DMS53 treated with DMSO at 0.1 percent for 48 hours (cell line): ENCODE measurements around the gene ATG13.
A peak's percentile ranks its signal among the peaks of the same experiment; 100 is the strongest.

Experiments
- DNase-seq: peaks from one replicate; lab custom pipeline; 2025; ENCODE audit not compliant: unreplicated experiment; lab: John Stamatoyannopoulos, UW

ATG13 gene

DNA sequence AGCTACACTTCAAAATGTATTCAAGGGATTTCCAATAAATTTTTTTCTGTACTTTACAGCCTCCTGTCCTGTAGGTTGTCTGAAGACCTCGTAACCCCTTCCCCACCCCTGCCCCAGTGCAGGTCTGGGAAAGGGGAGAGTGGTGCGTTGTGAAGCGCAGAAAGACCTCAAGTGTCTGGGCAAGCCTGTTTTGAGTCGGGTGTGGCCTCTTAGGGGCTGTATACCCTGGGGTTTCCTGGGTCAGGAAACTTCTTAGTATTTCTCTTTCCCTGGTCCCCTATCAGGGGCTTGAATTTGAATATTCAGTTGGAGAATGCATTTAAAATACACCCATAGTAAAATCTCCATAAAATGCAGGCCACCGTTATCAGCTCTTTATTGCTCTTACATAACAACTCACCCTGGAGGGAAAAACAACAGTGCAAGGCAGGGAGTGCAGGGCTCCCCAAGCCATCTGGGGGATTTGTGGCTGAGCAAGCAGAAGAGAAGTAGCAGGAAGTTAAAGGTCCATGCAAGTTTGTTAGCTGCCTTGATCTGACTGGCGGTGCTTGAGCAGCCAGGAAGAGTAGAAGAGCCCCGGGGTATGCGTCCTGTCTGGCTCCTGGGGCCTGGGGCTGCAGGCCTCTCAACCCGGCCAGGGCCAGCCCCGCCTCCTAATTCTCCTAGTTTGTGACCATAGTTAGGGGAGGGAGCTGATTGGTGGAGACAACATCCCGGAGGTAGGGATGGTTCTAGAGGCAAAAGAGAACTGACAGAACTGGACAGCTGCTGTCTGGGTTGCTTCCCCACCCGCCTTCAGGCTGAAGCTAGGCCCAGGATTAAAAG, 57.3 kb downstream of the ATG13 start:
- DNase-seq = no peak

DNA sequence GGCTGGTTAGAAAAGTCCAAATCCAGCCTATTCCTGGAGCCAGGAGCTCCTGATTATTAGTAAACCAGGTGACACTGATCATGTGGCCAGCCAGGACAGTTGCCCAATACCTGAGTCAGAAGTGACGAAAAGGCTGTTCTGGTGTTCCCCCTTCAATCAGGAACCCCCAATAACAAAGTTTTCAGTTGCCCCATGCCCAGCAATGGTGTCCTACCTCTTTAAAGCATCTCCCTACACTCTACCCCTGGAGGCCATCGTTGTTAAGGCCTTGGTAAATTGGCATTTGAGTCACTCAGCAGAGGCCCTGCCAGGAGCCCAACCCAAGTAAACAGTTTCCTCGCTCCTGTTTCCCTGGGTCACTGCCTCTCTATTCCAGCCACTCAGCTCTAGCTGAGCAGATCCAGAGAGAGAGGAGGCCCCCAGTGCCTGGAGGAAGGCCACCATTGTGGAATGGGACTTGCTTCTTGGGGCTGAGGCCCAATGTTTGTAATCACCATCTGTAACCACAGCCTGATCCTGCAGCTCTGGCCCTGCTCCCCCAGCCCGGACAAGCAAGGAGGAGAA, 58.0 kb downstream of the ATG13 start:
- DNase-seq = no peak

DNA sequence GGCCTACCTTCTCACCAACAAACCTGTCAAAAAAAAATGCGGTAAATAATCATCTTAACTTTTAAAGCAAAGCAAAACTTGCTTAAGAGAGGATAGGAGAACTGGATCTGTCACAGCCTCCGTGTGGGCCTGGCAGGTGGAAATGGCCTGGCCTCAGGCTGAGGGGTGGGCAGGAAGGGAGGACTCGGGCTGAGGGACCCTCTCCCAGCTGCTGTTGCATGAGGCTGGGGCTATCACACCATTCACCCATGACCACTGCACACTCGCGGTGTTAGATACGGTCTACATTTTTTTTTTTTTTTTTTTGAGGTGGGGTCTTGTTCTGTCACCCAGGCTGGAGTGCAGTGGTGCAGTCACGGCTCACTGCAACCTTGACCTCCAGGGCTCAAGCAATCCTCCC, 58.6 kb downstream of the ATG13 start:
- no peak for DNase-seq

DNA sequence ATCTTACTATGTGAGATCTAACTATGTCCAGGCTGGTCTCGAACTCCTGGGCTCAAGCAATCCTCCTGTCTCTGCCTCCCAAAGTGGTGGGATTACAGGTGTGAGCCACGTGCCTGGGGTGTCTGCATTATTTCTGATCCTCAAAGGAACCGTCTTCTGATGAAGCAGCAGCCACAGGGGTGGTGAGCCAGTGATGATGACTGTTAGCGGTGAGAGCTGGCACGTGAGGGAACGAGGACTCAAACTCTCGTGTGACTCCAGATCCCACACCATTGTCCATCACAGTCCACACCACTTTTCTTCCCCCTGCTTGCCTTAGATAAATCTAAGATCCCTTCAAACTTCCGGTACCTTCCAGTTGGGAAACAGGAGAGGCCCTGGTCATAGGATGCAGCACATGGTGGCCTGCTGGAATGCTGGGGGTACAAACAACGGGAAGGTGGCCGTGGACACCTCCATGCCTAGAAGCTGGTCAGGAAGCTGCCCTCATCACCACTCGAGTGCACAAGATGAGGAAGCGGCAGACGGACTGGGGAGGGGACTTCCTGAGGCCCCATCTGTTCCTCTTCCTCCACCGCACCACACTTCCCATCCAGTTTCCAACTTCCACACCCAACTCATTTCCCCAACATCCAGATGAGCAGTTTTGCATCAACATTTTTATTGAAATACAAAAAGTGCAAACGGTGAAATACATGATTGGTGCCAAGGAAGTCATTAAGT, 59.2 kb downstream of the ATG13 start:
- DNase-seq = no peak

DNA sequence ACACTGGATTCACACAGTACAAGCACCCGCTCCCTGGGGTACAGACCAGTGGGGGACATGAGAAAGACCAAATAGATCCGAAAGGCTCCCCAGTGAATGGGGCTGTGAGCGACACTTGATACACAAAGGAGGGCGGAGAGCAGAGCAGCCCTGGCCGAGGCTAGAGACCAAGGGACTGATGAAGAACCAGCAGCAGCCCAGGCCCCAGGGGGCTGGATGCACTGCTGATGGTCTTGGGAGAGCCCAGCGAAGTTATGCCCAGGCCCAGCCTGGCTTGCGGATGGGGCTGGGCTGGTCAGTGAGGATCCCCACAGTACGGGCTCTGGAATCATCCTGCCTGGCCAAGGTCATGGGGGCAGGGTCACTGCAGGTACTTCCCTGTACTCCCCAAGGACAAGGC, 59.8 kb downstream of the ATG13 start:
- DNase-seq = no peak

DNA sequence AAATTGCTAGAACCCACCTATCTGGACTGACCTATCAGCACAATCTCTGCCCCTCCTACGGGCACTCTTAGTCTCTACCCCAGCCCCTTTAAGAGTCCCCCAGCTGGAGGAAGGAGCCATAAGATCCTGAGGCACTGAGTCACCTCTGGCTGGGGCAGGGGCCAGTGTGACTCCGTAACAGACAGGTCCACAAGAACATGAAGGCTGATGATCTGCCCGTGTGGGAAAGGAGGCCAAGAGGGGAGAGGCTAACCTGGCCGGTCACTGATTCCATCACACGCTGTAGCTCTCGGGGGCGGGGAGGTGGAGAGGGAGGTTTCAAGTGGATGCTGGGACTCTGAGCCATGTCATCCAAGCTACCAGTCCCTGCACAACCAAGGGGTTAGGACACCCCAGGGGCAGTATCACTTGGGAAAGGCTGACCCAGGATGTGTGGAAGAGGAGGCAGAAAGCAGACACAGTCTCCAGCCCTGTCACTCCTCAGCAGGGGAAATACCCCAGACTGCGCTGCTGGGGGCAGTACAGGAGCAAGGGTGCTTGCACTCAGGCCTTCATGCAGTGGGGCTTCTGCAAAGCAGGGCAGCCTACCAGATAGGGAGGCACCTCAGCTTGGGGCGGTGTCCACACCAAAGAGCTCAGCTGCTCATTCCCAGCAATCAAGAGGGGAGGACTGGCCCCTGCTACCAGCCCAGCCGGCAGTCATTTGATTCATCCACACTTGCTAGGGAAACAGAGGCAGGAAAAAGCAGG, 60.8 kb downstream of the ATG13 start:
- DNase-seq = no peak

DNA sequence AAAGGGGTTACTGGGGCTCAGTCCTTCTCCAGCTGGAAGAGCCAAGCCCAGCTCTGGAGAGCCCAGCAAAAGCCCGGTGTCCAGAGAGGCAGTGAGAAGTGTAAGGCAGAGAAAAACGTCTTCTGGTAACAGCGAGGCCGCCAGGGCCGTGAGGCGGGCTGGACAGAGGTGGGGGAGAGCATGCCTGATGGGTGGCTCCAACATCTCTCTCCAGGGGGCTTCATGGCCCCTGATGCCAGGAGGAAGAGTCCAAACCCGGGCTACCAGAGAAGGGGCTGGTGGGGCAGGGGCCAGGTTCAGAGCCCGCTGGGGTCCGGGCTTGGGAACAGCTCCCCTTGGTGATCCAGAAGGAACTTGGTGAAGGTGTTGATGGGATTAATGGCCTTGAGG, 61.4 kb downstream of the ATG13 start:
- no peak for DNase-seq

DNA sequence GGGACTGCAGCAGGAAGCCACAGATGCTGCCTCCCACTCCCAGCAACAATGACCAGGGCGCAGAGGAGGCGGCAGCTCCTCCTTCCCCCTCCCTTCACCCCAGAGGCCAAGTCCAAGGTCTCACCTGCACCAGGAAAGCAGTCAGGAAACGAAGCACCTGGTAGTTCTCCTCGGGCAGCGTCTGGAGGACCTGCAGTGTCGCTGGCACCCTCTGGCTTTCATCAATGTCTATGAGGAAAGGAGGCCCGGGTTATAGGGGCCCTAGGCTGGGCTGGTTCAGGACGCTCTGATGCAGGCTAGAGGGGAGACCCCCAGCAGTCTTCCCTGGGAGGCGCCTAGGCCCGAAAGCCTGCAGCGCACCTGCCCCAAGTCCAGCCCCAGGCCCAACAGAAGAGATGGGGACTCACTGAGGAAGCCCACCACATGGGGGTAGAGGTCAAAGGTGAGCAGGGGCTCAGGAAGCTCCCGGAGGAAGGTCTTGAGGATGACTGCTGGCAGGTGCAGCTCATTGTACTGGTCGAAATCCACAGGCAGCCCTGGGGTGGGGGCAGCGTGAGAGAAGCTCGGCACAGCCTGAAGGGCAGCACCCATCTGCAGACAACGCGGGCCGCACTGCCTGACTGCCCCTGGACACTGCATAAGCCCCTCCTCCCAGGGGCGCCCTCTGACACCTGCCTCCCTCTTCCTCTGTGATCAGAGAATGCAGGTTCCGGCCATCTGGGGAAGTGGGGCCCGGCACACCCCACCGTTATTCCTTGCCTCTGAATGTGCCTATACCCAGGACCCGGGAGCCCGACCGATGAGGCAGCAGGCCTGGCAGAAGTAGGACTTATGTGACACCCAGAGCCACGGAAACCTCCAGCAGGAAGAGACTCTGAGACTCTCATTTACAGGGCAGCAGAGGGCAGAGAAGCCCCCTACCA, 62.1 kb downstream of the ATG13 start:
- DNase-seq = no peak

DNA sequence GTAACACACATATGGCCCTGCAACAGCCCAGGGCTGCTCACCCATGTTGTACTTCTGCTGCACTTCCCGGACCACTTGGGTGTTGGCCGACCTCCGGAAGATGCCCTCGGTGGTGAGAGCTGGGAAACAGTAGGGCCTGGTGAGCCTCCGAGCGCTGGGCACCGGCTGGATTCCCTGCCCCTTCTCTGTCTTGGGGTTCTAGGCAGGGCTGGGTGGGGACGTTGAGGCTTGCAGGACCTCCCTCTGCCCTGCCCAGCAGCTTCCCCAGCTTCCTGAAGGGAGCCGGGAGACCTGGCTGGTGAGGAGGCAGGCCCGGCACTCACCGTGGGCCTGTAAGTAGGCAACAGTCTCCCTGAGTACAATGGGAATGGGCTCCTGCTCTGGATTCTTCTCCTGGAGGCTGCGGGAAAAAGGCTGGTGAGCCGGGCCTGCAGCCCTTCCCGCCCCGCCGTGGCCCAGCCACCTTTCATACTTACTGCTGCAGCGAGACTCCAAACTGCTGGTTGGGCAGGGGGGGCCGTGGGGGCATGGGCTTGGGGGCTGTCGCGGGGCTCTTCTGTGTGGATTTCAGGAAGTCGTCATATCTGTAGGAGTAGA, 62.9 kb downstream of the ATG13 start:
- DNase-seq = no peak

DNA sequence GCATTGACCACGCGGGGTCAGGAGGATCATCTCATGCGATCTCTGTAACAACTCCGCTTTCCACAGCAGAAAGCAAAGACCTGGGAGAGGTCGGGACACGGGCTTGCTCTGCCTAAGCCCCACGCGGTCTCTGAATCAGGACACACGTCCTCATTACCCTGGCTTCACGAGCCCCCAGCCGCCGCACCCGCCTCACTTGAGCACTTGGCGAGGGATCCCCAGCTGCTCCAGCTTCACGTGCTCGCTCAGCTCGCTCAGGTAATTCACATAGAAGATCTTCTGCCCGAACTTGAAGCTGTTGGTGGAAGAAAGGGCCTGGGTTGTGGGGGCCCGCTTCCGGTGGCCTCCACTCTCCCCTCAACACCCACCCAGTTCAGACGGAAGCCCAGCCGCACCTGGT, 63.5 kb downstream of the ATG13 start:
- DNase-seq = no peak

DNA sequence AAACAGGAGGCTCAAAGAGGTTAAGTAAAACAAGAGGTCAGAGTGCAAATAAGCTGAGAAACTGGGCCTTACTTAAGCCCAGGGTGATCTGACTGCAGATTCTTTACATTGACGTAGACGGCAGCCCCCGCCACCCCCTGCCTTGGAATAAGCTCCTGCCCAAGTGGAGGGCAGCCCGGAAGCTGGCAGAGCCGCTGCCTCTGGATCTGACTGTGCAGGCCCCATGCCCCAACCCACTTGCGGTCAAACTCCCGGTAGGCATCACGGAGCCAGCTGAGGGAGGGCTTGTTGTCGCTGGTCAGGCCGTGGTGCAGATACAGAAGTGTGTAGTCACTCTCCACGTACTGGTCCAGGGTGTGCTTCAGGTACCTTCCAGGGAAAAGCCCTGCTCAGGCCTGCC, 64.5 kb downstream of the ATG13 start:
- DNase-seq = no peak

DNA sequence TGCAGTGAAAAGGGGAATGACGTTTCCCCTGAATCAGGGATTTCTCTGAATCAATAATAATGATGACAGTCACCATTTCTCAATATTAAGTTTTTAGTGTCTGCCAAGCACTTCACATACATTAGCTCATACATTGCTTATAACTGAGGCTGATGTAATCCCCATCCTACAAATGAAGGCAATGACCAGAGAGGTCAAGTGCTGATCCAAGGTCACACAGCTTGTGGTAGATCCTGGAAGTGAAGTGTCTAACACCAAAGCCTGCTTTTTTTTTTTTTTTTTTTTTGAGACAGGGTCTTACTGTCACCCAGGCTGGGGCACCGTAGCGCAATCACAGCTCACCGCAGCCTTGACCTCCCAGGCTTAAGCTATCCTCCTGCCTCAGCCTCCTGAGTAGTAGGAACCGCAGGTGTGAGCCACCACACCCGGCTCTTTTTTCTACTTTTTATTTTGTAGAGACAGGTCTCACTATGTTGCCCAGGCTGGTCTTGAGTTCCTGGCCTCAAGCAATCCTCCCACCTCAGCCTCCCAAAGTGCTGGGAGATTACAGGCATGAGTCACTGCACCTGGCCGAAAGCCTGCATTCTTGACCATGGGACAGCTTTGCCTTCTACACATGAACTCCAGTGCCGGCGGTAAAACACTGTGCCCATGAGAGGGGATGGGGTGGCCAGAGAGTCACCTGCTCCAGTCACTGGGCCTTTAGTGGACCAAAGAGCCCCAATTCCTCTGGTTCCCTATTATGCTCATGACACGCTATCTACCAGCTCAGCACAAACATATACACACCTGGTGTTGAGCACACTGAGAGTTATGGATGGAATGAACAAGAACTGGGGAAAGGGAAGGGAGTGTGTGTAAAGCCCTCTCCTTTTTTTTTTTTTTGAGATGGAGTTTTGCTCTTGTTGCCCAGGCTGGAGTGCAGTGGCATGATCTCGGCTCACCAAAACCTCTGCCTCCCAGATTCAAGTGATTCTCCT, 65.7 kb downstream of the ATG13 start:
- no peak for DNase-seq

DNA sequence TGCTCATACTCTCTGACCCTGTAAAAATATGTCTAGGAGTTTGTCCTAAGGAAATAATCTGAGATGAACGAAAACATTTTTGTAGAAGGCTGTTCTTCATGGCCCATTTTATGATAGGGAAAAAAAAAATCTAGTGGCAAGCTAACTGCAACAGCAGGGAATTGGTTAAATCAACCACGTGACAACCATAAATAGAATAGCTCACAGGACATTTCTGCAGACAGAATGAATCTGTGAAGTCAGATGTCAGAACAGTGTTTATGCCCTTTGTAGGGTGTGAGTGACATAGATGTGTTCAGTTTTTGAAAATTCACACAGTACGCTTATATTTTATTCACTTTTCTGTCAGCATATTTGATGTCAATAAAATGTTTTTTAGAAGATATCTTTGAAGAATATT, 67.0 kb downstream of the ATG13 start:
- no peak for DNase-seq

DNA sequence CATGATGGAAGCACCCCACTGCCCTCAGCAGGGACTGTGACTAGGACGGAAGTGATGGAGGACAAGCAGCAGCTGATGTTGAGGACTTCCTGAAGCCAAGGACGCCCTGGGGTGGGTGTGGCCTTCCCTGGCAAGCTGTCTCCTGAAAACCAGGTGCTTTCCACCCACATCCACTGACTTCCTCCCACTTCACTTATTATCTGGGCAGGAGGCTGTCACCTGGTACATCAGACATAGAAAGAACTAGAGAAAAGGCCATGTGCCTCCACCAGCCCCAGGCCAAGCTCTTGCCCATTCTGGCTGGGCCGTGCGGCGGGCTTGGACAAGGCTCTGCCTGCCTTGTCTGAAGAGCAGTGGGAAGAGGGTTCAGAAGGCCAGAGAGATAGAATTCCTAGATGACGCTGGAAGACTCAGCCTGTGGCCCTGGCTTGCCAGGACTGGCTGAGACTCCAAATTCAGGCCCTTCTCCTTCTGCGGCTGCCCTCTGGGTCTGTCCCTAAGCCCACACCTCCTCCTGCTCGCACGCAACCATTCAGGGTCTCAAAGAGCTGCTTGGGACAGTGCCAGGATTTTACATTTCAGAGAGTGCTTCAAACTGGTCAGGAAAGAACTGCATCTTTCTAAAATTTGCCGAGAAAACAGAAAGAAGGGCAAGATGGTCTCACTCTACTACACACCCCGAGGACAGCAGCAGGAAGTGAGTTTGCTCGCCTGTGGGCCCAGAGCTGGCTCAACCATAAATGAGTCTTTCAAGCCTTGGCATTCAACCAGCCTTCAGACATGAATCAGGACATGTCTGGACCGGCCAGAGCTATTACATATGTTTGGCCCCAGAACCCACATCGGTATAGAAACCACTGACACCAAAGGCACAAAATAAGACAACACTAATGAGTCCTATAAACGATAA, 69.8 kb downstream of the ATG13 start:
- DNase-seq = peak; percentile 8

DNA sequence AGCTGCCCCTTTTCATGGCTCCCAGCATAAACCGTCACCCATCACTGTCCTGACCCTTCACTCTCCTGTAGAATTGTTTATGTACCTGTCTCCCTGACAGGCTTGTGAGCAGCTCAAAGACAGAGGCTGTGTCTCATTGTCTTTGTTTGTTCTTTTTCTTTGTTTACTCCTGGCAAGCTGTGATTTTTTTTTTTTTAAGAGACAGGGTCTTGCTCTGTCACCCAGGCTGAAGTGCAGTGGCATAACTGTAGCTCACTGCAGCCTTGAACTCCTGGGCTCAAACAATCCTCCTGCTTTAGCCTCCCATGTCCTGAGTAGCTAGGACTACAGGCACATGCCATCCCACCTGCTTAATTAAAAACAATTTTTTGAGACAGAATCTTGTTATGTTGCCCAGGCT, 73.3 kb downstream of the ATG13 start:
- no peak for DNase-seq

DNA sequence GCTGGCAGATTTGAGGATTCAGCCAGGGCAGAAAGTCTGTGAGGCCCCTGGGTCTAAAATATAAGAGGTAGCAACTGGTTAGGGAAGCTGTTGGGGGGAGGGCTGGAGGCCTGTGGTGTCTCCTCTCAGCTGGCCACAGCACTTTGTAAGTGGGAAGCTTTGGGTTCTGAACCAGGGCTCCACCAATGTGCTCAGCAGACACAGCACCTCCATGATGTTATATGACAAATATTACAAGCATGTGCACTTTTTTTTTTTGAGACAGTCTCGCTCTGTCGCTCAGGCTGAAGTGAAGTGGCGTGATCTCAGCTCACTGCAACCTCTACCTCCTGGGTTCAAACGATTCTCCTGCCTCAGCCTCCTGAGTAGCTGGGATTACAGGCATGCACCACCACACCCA, 75.1 kb downstream of the ATG13 start:
- DNase-seq = no peak

DNA sequence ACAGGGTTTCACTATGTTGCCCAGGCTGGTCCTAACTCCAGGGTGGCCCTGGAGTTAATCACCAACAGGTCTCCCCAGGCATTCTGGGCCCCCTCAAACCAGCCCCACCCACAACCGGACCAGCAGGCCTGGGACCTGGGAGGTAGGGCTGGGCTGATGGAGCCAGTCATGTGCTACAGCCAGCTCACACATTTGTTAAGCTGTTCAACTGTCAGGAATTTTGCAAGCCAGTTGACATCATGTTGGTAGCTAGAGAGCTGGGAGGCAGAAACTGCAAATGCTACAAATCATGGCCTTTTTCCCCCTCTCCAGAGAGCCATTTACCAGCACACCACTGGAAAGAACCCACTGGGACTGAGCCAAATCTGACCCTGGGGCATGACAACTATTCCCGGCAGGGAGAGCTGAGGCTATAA, 76.3 kb downstream of the ATG13 start:
- DNase-seq = no peak

DNA sequence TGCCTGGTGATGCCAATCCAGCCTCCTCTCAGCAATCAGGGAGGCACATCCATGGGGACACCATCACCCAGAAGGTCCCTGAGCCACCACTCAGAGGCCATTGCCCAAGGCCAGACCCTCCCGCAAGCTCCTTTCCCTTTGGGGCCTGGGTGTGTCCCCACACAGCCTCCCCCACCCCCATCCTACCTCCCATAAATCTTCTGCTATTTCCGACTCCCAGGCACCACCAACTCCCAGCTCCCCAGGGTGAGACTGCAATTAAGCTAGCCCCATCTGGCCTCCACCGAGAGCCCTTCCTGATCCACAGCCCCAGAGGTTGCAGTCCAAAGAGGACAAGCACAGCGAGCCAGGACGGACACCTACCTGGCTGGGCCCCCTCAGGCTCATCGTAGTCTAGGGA, 76.7 kb downstream of the ATG13 start:
- no peak for DNase-seq
